ENCODE data around the gene BDH1. TPM values are rescaled to one million over a fixed set of nuclear protein-coding genes. Genes with fewer than 3 reads are reported as not detected.

Gene BDH1
- total RNA-seq, 1 donor from 2014 or later = not detected

DNA sequence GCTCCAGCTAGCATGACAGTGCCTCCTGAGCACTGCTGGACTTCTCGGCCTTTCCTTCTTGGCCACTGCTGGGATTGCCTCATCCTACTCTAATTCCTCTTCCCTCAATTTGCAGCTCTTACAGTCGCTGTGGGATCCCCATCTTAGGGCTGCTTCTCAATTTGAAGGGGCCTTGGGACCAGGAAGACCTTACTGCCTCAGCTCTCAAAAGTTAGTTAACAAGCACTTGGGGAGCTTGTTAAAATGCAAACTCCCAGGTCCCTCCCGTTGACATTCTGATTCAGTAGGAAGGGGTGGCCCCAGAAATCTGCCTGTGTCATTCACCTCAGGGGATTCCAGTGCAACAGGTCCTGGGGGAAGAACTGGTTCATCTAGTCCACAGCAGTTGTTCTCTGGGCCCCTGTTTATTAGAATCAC lies 14.8 kb downstream of the BDH1 start:
- no peak overlapping the region for H3K4me3 ChIP-seq
- no peaks in the 10 kb centered on the region for H3K27me3 ChIP-seq
- H3K9me3 ChIP-seq = no peaks in the 10 kb centered on the region
- no peak overlapping the region for H3K27ac ChIP-seq
- intact Hi-C loops (cut with DNase I) = no loop called here
- DNase-seq (ENCODE audit: low spot score in 2 of 2) = peak in 1 of 2 donors; percentile 27
- no peaks in the 10 kb centered on the region for H3K4me1 ChIP-seq
- TF ChIP-seq, protein P1, sequence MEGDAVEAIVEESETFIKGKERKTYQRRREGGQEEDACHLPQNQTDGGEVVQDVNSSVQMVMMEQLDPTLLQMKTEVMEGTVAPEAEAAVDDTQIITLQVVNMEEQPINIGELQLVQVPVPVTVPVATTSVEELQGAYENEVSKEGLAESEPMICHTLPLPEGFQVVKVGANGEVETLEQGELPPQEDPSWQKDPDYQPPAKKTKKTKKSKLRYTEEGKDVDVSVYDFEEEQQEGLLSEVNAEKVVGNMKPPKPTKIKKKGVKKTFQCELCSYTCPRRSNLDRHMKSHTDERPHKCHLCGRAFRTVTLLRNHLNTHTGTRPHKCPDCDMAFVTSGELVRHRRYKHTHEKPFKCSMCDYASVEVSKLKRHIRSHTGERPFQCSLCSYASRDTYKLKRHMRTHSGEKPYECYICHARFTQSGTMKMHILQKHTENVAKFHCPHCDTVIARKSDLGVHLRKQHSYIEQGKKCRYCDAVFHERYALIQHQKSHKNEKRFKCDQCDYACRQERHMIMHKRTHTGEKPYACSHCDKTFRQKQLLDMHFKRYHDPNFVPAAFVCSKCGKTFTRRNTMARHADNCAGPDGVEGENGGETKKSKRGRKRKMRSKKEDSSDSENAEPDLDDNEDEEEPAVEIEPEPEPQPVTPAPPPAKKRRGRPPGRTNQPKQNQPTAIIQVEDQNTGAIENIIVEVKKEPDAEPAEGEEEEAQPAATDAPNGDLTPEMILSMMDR (IDR thresholded peaks at IDR 0.05) = no peak
- no peaks in the 10 kb centered on the region for H3K36me3 ChIP-seq

DNA sequence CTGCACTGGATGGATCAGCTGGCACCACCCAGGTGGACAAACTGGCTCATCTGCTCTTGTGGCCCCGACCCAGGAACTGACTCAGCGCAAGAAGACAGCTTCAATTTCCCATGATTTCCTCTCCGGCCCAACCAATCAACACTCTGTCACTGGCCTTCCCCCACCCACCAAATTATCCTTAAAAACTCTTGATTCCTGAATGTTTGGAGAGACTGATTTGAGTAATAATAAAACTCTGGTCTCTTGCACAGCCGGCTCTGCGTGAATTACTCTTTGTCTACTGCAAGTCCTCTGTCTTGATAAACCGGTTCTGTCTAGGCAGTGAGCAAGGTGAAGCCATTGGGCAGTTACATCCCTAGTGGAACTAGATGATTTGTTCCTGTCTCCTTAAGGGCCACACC lies 16.1 kb downstream of the BDH1 start:
- no peaks in the 10 kb centered on the region for H3K27me3 ChIP-seq
- TF ChIP-seq, protein P1 (IDR thresholded peaks at IDR 0.05) = no peak
- H3K4me1 ChIP-seq = no peaks in the 10 kb centered on the region
- H3K27ac ChIP-seq = no peak overlapping the region
- intact Hi-C loops (cut with DNase I) = no loop called here
- no peaks in the 10 kb centered on the region for H3K36me3 ChIP-seq
- H3K4me3 ChIP-seq = no peak overlapping the region
- no peaks in the 10 kb centered on the region for H3K9me3 ChIP-seq
- DNase-seq (ENCODE audit: low spot score in 2 of 2) = peak in 1 of 2 donors; percentile 40

DNA sequence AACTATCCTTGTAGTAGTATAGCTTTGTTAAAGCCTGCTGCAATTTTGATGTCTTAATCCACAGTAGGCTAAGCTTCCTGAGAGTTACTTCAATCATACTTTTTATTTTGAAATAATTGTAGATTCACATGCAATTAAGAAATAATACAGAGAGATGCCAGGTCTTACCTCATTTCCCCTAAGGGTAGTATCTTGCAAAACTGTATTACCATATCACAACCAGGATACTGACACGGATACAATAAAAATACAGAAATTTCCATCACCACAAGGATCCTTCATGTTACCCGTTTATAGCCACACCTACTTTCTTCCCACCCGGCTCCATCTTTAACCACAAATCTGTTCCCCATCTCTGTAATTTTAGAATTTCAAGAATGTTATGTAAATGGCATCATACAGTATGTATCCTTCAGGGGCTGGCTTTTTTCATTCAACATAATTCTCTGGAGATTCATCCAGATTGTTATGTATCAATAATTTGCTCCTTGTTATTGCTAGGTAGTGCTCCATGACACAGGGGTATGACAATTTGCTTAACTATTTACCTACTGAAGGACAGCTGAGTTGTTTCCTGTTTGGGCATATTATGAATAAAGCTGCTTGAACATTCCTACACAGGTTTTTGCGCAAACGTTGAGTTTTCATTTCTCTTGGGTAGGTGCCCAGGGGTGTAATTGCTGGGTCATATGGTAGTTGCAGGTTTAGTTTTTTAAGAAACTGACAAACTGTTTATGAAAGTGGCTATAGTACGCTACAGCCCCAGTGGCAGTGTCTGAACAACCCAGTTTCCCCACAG lies 21.6 kb downstream of the BDH1 start:
- Histone ChIP-seq H3K36me3 (no peaks in the 10 kb centered on the region), H3K27me3 (no peaks in the 10 kb centered on the region), H3K4me1 (no peaks in the 10 kb centered on the region), H3K4me3 (no peak overlapping the region), H3K9me3 (no peaks in the 10 kb centered on the region), H3K27ac (no peak overlapping the region)
- intact Hi-C loops (cut with DNase I) = no loop called here
- TF ChIP-seq, protein P1 (IDR thresholded peaks at IDR 0.05) = no peak
- DNase-seq (ENCODE audit: low spot score in 2 of 2) = no peak

DNA sequence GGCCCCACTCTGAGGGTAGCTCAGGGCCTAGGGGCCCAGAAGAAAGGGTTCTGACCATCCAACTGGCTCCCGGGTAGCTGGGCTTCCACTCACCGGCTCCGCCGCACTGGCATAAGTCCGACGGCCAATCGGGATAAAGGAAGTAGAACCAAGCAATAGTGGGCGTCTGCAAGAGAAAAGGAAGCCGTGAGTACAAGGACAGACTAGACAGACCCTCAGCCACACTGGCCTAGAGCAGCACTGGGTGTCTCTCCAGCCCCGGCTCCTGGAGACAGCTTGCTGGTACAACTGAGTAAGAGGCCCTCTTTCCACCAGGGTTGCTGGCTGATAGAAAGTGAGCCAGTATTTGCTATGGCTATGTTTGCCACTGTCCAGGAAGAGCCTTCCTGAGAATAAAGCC lies 22.4 kb downstream of the BDH1 start:
- Histone ChIP-seq H3K27me3 (no peaks in the 10 kb centered on the region), H3K4me3 (no peak overlapping the region), H3K4me1 (no peaks in the 10 kb centered on the region), H3K36me3 (no peaks in the 10 kb centered on the region), H3K9me3 (no peaks in the 10 kb centered on the region), H3K27ac (no peak overlapping the region)
- intact Hi-C loops (cut with DNase I) = no loop called here
- no peak for DNase-seq (ENCODE audit: low spot score in 2 of 2)
- TF ChIP-seq, protein P1 (IDR thresholded peaks at IDR 0.05) = no peak

DNA sequence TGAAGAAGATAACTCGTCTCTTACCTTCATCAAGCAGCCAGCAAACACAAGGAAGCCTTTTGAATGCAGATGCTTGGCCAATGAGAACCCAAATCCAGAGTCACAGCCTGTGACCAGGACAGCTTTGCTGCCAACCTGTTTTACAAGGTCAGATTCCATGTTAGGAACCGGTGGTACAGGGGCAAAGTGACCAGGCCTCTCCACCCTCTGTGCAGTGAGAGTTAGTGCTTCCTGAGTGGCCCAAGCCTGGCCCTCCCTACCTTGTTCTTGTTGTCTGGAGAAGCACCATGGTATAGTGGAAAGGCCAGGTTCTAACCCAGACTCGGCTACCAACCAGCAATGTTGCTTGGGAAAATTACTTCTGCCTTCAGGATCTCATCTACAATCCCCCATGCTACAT lies 23.4 kb downstream of the BDH1 start:
- intact Hi-C loops (cut with DNase I) = no loop called here
- Histone ChIP-seq H3K27ac (no peak overlapping the region), H3K9me3 (no peaks in the 10 kb centered on the region), H3K36me3 (no peaks in the 10 kb centered on the region), H3K4me1 (no peaks in the 10 kb centered on the region), H3K27me3 (no peaks in the 10 kb centered on the region), H3K4me3 (no peak overlapping the region)
- TF ChIP-seq, protein P1 (IDR thresholded peaks at IDR 0.05) = no peak
- DNase-seq (ENCODE audit: low spot score in 2 of 2) = no peak
